Nephron (organoid): Measurements from ENCODE around the gene CNIH1.

ENCODE experiments used
- H3K27ac Mint-ChIP-seq, 3 experiments: 2 replicates each; pipeline ENCODE4 v1.8.0; 2020; ENCODE audit warnings: mixed read lengths in 3 of 3, mild to moderate bottlenecking in 2 of 3, moderate library complexity in 1 of 3
- H3K27me3 Mint-ChIP-seq: 2 replicates; pipeline ENCODE4 v1.8.0; 2021; ENCODE audit warnings: low read depth, mild to moderate bottlenecking, moderate library complexity, mixed read lengths
- H3K36me3 Mint-ChIP-seq: 2 replicates; pipeline ENCODE4 v1.8.0; 2020; ENCODE audit warnings: low read depth, mixed read lengths
- H3K4me1 Mint-ChIP-seq: 2 replicates; pipeline ENCODE4 v1.8.0; 2020; ENCODE audit warnings: mixed read lengths
- H3K4me3 Mint-ChIP-seq, 3 experiments: 2 replicates each; pipeline ENCODE4 v1.8.0; 2020; ENCODE audit warnings: mild to moderate bottlenecking in 3 of 3, mixed read lengths in 3 of 3, moderate library complexity in 2 of 3
- H3K9me3 Mint-ChIP-seq: 2 replicates; pipeline ENCODE4 v1.8.0; 2020; ENCODE audit warnings: mixed read lengths
- CTCF ChIP-seq, 3 experiments: fragments of 200-600 bp; sonication (generic); IDR thresholded peaks; one replicate each; pipeline ENCODE4 v1.5.0; 2021; ENCODE audit warnings: antibody characterized with exemption in 3 of 3; ENCODE audit not compliant: unreplicated experiment in 3 of 3

Gene CNIH1

GRCh38 chr14:54488318-54488645 lies 47.1 kb upstream of the CNIH1 start:
- no peaks in the 10 kb centered on the region for H3K9me3 Mint-ChIP-seq
- H3K36me3 Mint-ChIP-seq, result peaks cover 21% of the 10 kb centered on the region
- peaks cover 49% of the 10 kb centered on the region for H3K4me1 Mint-ChIP-seq
- peak in 1 of 3 experiments; percentile 13 for TF ChIP-seq CTCF (IDR thresholded peaks at IDR 0.05; ENCODE audit: unreplicated experiment in 3 of 3)
- peak overlapping the region; percentile 82 to 91 (median 88) for H3K4me3 Mint-ChIP-seq
- no peaks in the 10 kb centered on the region for H3K27me3 Mint-ChIP-seq
- H3K27ac Mint-ChIP-seq, result peak overlapping the region; percentile 89 to 96 (median 95)

GRCh38 chr14:54487771-54488170 lies 46.6 kb upstream of the CNIH1 start:
- no peaks in the 10 kb centered on the region for H3K9me3 Mint-ChIP-seq

GRCh38 chr14:54486685-54487084 lies 45.5 kb upstream of the CNIH1 start:
- peaks cover 50% of the 10 kb centered on the region for H3K4me1 Mint-ChIP-seq
- peak overlapping the region; percentile 82 to 91 (median 88) for H3K4me3 Mint-ChIP-seq
- H3K27me3 Mint-ChIP-seq, result no peaks in the 10 kb centered on the region
- no peaks in the 10 kb centered on the region for H3K9me3 Mint-ChIP-seq
- TF ChIP-seq CTCF (IDR thresholded peaks at IDR 0.05; ENCODE audit: unreplicated experiment in 3 of 3), result no peak
- peak overlapping the region in 2 of 3 experiments; percentile 51 to 59 for H3K27ac Mint-ChIP-seq
- H3K36me3 Mint-ChIP-seq, result peaks cover 30% of the 10 kb centered on the region

More at GRCh38 chr14:54487771-54488170, 46.6 kb upstream of the CNIH1 start:
- H3K4me3 Mint-ChIP-seq, result peak overlapping the region; percentile 82 to 91 (median 88)
- H3K36me3 Mint-ChIP-seq, result peaks cover 25% of the 10 kb centered on the region
- TF ChIP-seq CTCF (IDR thresholded peaks at IDR 0.05; ENCODE audit: unreplicated experiment in 3 of 3), result no peak
- no peaks in the 10 kb centered on the region for H3K27me3 Mint-ChIP-seq
- H3K4me1 Mint-ChIP-seq, result peaks cover 51% of the 10 kb centered on the region
- peak overlapping the region; percentile 89 to 96 (median 95) for H3K27ac Mint-ChIP-seq

- Mint-ChIP-seq H3K27ac (peak overlapping the region in 2 of 3 experiments; percentile 35 to 43), H3K9me3 (no peaks in the 10 kb centered on the region), H3K27me3 (no peaks in the 10 kb centered on the region), H3K4me3 (peak overlapping the region in 2 of 3 experiments; percentile 0 to 18), H3K36me3 (peaks cover 42% of the 10 kb centered on the region), H3K4me1 (peaks cover 42% of the 10 kb centered on the region)
- TF ChIP-seq CTCF (IDR thresholded peaks at IDR 0.05; ENCODE audit: unreplicated experiment in 3 of 3), result no peak
These were observed 42.7 kb upstream of the CNIH1 start for GRCh38 chr14:54483846-54484245.

- Mint-ChIP-seq H3K9me3 (no peaks in the 10 kb centered on the region), H3K27me3 (no peaks in the 10 kb centered on the region), H3K4me1 (peaks cover 46% of the 10 kb centered on the region), H3K4me3 (no peak overlapping the region), H3K36me3 (peaks cover 48% of the 10 kb centered on the region), H3K27ac (no peak overlapping the region)
- TF ChIP-seq CTCF (IDR thresholded peaks at IDR 0.05; ENCODE audit: unreplicated experiment in 3 of 3), result no peak
These were observed 42.0 kb upstream of the CNIH1 start for GRCh38 chr14:54483073-54483745.

GRCh38 chr14:54481695-54482094 lies 40.5 kb upstream of the CNIH1 start:
- Mint-ChIP-seq H3K4me3 (no peak overlapping the region), H3K9me3 (no peaks in the 10 kb centered on the region), H3K27me3 (no peaks in the 10 kb centered on the region), H3K36me3 (peaks cover 55% of the 10 kb centered on the region), H3K27ac (no peak overlapping the region), H3K4me1 (peaks cover 41% of the 10 kb centered on the region)
- no peak for TF ChIP-seq CTCF (IDR thresholded peaks at IDR 0.05; ENCODE audit: unreplicated experiment in 3 of 3)
